Body of pancreas (tissue), 4 donors: Measurements from ENCODE around the gene UBE2M.

Source experiments
- CTCF ChIP-seq, 7 experiments: fragments of 450-650 bp in 4 of 7; fragments of 200-600 bp in 3 of 7; sonication (generic) in 3 of 7; IDR thresholded peaks; one replicate each; pipeline ENCODE4 v1.5.1; 2016 to 2019; ENCODE audit warnings: antibody characterized with exemption in 7 of 7
- POLR2A ChIP-seq, 3 donors: fragments of 450-650 bp; IDR thresholded peaks; one replicate each; pipeline ENCODE4 v1.6.1; 2016; ENCODE audit warnings: antibody characterized with exemption in 3 of 3, mild to moderate bottlenecking in 2 of 3

GRCh38 chr19:58550362-58551122, 7.9 kb downstream of the UBE2M start:
- TF ChIP-seq CTCF (IDR thresholded peaks at IDR 0.05) (no peak), POLR2A (IDR thresholded peaks at IDR 0.05) (no peak)
